CD8-positive, alpha-beta memory T cell (primary cell): ENCODE results near the gene TTC33. TPM values are rescaled to one million over a fixed set of nuclear protein-coding genes. Genes with fewer than 3 reads are reported as not detected.

Experiments used
- CTCF ChIA-PET: fragments of 350-600 bp; sonication (Branson Sonifier 250); formaldehyde crosslinking; loops from one replicate; lab custom pipeline; 2021; ENCODE audit warnings: antibody characterized with exemption; lab: Charles Lee
- POLR2A ChIA-PET: fragments of 350-600 bp; sonication (Branson Sonifier 250); formaldehyde crosslinking; loops from one replicate; lab custom pipeline; 2021; ENCODE audit warnings: antibody characterized with exemption; lab: Charles Lee
- DNase-seq, 5 donors: peaks; one replicate each; pipeline versions ENCODE4 v3.0.0 to v3.0.0-alpha.2; 2020 to 2022; ENCODE audit warnings: mixed read lengths in 1 of 5
- H3K27ac ChIP-seq: one replicate; pipeline ENCODE4 v1.7.0; 2013; ENCODE audit warnings: low read depth, mild to moderate bottlenecking, low read length, moderate library complexity
- H3K27me3 ChIP-seq: 2 replicates; pipeline ENCODE4 v1.7.0; 2013; ENCODE audit warnings: low read length, mild to moderate bottlenecking; ENCODE audit not compliant: insufficient read depth, poor library complexity, severe bottlenecking
- H3K36me3 ChIP-seq: 2 replicates; pipeline ENCODE4 v1.7.0; 2013; ENCODE audit warnings: mild to moderate bottlenecking, low read length, moderate library complexity; ENCODE audit not compliant: insufficient read depth
- H3K4me1 ChIP-seq: 2 replicates; pipeline ENCODE4 v1.7.0; 2013; ENCODE audit warnings: mild to moderate bottlenecking, low read length, moderate library complexity; ENCODE audit not compliant: insufficient read depth
- H3K4me3 ChIP-seq: 2 replicates; pipeline ENCODE4 v1.7.0; 2013; ENCODE audit warnings: mild to moderate bottlenecking, low read length
- H3K9me3 ChIP-seq: 2 replicates; pipeline ENCODE4 v1.7.0; 2013; ENCODE audit warnings: mild to moderate bottlenecking, low read length
- H3K27ac Mint-ChIP-seq, 8 donors: one replicate each; pipeline ENCODE4 v1.8.0; 2020 to 2021; ENCODE audit warnings: mixed read lengths in 8 of 8, mild to moderate bottlenecking in 6 of 8, inconsistent platforms in 3 of 8, moderate library complexity in 3 of 8
- H3K27me3 Mint-ChIP-seq, 2 donors: one replicate each; pipeline ENCODE4 v1.8.0; 2020 to 2021; ENCODE audit warnings: mixed read lengths in 2 of 2, mild to moderate bottlenecking in 1 of 2, moderate library complexity in 1 of 2
- H3K36me3 Mint-ChIP-seq, 3 donors: one replicate each; pipeline ENCODE4 v1.8.0; 2020 to 2021; ENCODE audit warnings: mixed read lengths in 3 of 3, inconsistent platforms in 1 of 3, mild to moderate bottlenecking in 1 of 3
- H3K4me1 Mint-ChIP-seq, 3 donors: one replicate each; pipeline ENCODE4 v1.8.0; 2020 to 2021; ENCODE audit warnings: mixed read lengths in 3 of 3, inconsistent platforms in 1 of 3, mild to moderate bottlenecking in 1 of 3
- H3K4me3 Mint-ChIP-seq, 7 donors: one replicate each; pipeline ENCODE4 v1.8.0; 2020 to 2021; ENCODE audit warnings: mixed read lengths in 7 of 7, mild to moderate bottlenecking in 6 of 7, moderate library complexity in 4 of 7, inconsistent platforms in 2 of 7
- H3K9me3 Mint-ChIP-seq, 5 donors: one replicate each; pipeline ENCODE4 v1.8.0; 2020 to 2022; ENCODE audit warnings: mixed read lengths in 5 of 5, mild to moderate bottlenecking in 3 of 5, moderate library complexity in 2 of 5, inconsistent platforms in 1 of 5
- polyA plus RNA-seq: library from polyadenylated mRNA; unstranded; fragments of 300-500 nt; fragmentation: Illumina TruSeq; gene quantifications from one replicate; pipeline ENCODE4 v1.2.3, GENCODE V29; 2021
- total RNA-seq, 2 experiments: library from RNA; stranded (reverse); gene quantifications; one replicate each; pipeline ENCODE4 v1.2.3, GENCODE V29; 2021

Gene TTC33
- total and polyA plus RNA-seq, 3 experiments from 2014 or later, result 13.9 to 27.7 (median 25.3) TPM

- DNase-seq, result no peak
- Mint-ChIP-seq H3K4me3 (no peak overlapping the region), H3K9me3 (no peaks in the 10 kb centered on the region), H3K36me3 (no peaks in the 10 kb centered on the region), H3K4me1 (peaks cover 7 to 14% (median 13%) of the 10 kb centered on the region in 3 donors), H3K27ac (no peak overlapping the region), H3K27me3 (no peaks in the 10 kb centered on the region)
- Histone ChIP-seq H3K27ac (no peak overlapping the region), H3K36me3 (no peaks in the 10 kb centered on the region), H3K4me1 (no peaks in the 10 kb centered on the region), H3K9me3 (no peaks in the 10 kb centered on the region), H3K4me3 (no peak overlapping the region), H3K27me3 (no peaks in the 10 kb centered on the region)
- ChIA-PET POLR2A (no interaction called here), CTCF (no interaction called here)
Observed at GRCh38 chr5:40499007-40499406, 256.8 kb downstream of the TTC33 start.

GRCh38 chr5:40497573-40497972, 258.2 kb downstream of the TTC33 start:
- no peaks in the 10 kb centered on the region for H3K27me3 ChIP-seq
- H3K36me3 ChIP-seq, result no peaks in the 10 kb centered on the region
- no peak for DNase-seq
- no peak overlapping the region for H3K4me3 ChIP-seq
- H3K4me3 Mint-ChIP-seq, result no peak overlapping the region
- no peaks in the 10 kb centered on the region for H3K4me1 ChIP-seq
- no peak overlapping the region for H3K27ac ChIP-seq
- ChIA-PET POLR2A (no interaction called here), CTCF (no interaction called here)
- no peak overlapping the region for H3K27ac Mint-ChIP-seq
- no peaks in the 10 kb centered on the region for H3K36me3 Mint-ChIP-seq
- peaks cover 3 to 9% (median 6%) of the 10 kb centered on the region in 3 donors for H3K4me1 Mint-ChIP-seq
- no peaks in the 10 kb centered on the region for H3K9me3 ChIP-seq
- no peaks in the 10 kb centered on the region for H3K9me3 Mint-ChIP-seq
- H3K27me3 Mint-ChIP-seq, result peaks cover 0 to 3% of the 10 kb centered on the region in 2 donors

- no peaks in the 10 kb centered on the region for H3K9me3 Mint-ChIP-seq
- CTCF ChIA-PET, result no interaction called here
- H3K9me3 ChIP-seq, result no peaks in the 10 kb centered on the region
- H3K4me3 Mint-ChIP-seq, result no peak overlapping the region
- peaks cover 4 to 6% of the 10 kb centered on the region in 2 donors for H3K27me3 Mint-ChIP-seq
- no peak overlapping the region for H3K4me3 ChIP-seq
- DNase-seq, result no peak
- POLR2A ChIA-PET, result no interaction called here
- H3K27me3 ChIP-seq, result no peaks in the 10 kb centered on the region
- H3K27ac Mint-ChIP-seq, result no peak overlapping the region
- peaks cover 0 to 4% (median 0%) of the 10 kb centered on the region in 3 donors for H3K36me3 Mint-ChIP-seq
- peaks cover 3 to 17% (median 12%) of the 10 kb centered on the region in 3 donors for H3K4me1 Mint-ChIP-seq
- H3K36me3 ChIP-seq, result no peaks in the 10 kb centered on the region
- no peaks in the 10 kb centered on the region for H3K4me1 ChIP-seq
- H3K27ac ChIP-seq, result no peak overlapping the region
Observed at GRCh38 chr5:40495237-40495635, 260.5 kb downstream of the TTC33 start.

GRCh38 chr5:40494631-40495236, 261.0 kb downstream of the TTC33 start:
- Histone ChIP-seq H3K27ac (no peak overlapping the region), H3K4me3 (no peak overlapping the region), H3K36me3 (no peaks in the 10 kb centered on the region), H3K9me3 (no peaks in the 10 kb centered on the region), H3K4me1 (no peaks in the 10 kb centered on the region), H3K27me3 (no peaks in the 10 kb centered on the region)
- H3K9me3 Mint-ChIP-seq, result no peaks in the 10 kb centered on the region
- DNase-seq, result no peak
- peaks cover 3 to 17% (median 13%) of the 10 kb centered on the region in 3 donors for H3K4me1 Mint-ChIP-seq
- no peak overlapping the region for H3K4me3 Mint-ChIP-seq
- H3K27me3 Mint-ChIP-seq, result peaks cover 4 to 7% of the 10 kb centered on the region in 2 donors
- CTCF ChIA-PET, result no interaction called here
- H3K36me3 Mint-ChIP-seq, result peaks cover 0 to 4% (median 0%) of the 10 kb centered on the region in 3 donors
- H3K27ac Mint-ChIP-seq, result no peak overlapping the region
- POLR2A ChIA-PET, result no interaction called here

GRCh38 chr5:40492056-40492455, 263.7 kb downstream of the TTC33 start:
- Histone ChIP-seq H3K4me1 (no peaks in the 10 kb centered on the region), H3K4me3 (no peak overlapping the region), H3K27me3 (no peaks in the 10 kb centered on the region), H3K9me3 (no peaks in the 10 kb centered on the region), H3K27ac (no peak overlapping the region), H3K36me3 (no peaks in the 10 kb centered on the region)
- Mint-ChIP-seq H3K27me3 (peaks cover 4 to 12% of the 10 kb centered on the region in 2 donors), H3K9me3 (no peaks in the 10 kb centered on the region), H3K4me3 (no peak overlapping the region), H3K27ac (peak overlapping the region in 1 of 8 donors; percentile 19), H3K4me1 (peaks cover 4 to 31% (median 22%) of the 10 kb centered on the region in 3 donors), H3K36me3 (peaks cover 0 to 4% (median 0%) of the 10 kb centered on the region in 3 donors)
- no peak for DNase-seq
- ChIA-PET POLR2A (no interaction called here), CTCF (no interaction called here)

- Mint-ChIP-seq H3K27ac (peak overlapping the region in 1 of 8 donors; percentile 0), H3K4me3 (no peak overlapping the region), H3K9me3 (no peaks in the 10 kb centered on the region), H3K4me1 (peaks cover 8 to 35% (median 26%) of the 10 kb centered on the region in 3 donors), H3K36me3 (peaks cover 0 to 4% (median 0%) of the 10 kb centered on the region in 3 donors), H3K27me3 (peaks cover 4 to 12% of the 10 kb centered on the region in 2 donors)
- no peak overlapping the region for H3K27ac ChIP-seq
- H3K4me3 ChIP-seq, result no peak overlapping the region
- CTCF ChIA-PET, result no interaction called here
- no peaks in the 10 kb centered on the region for H3K27me3 ChIP-seq
- no peaks in the 10 kb centered on the region for H3K36me3 ChIP-seq
- H3K4me1 ChIP-seq, result peaks cover 4% of the 10 kb centered on the region
- DNase-seq, result no peak
- POLR2A ChIA-PET, result no interaction called here
- no peaks in the 10 kb centered on the region for H3K9me3 ChIP-seq
Observed at GRCh38 chr5:40491644-40492043, 264.1 kb downstream of the TTC33 start.

- Mint-ChIP-seq H3K4me1 (peaks cover 10 to 43% (median 35%) of the 10 kb centered on the region in 3 donors), H3K27me3 (peaks cover 4 to 12% of the 10 kb centered on the region in 2 donors), H3K27ac (no peak overlapping the region), H3K9me3 (no peaks in the 10 kb centered on the region), H3K4me3 (no peak overlapping the region), H3K36me3 (peaks cover 0 to 4% (median 0%) of the 10 kb centered on the region in 3 donors)
- peaks cover 9% of the 10 kb centered on the region for H3K4me1 ChIP-seq
- no peak for DNase-seq
- POLR2A ChIA-PET, result no interaction called here
- CTCF ChIA-PET, result no interaction called here
- no peaks in the 10 kb centered on the region for H3K36me3 ChIP-seq
- no peaks in the 10 kb centered on the region for H3K27me3 ChIP-seq
- H3K9me3 ChIP-seq, result no peaks in the 10 kb centered on the region
- H3K27ac ChIP-seq, result no peak overlapping the region
- no peak overlapping the region for H3K4me3 ChIP-seq
Observed at GRCh38 chr5:40490464-40491111, 265.2 kb downstream of the TTC33 start.

- Mint-ChIP-seq H3K36me3 (peaks cover 0 to 4% (median 0%) of the 10 kb centered on the region in 3 donors), H3K27me3 (peaks cover 4 to 12% of the 10 kb centered on the region in 2 donors), H3K4me3 (no peak overlapping the region), H3K9me3 (no peaks in the 10 kb centered on the region), H3K27ac (peak overlapping the region in 1 of 8 donors; percentile 47), H3K4me1 (peaks cover 11 to 37% (median 34%) of the 10 kb centered on the region in 3 donors)
- ChIA-PET POLR2A (no interaction called here), CTCF (no interaction called here)
- Histone ChIP-seq H3K27me3 (no peaks in the 10 kb centered on the region), H3K27ac (no peak overlapping the region), H3K36me3 (no peaks in the 10 kb centered on the region), H3K4me3 (no peak overlapping the region), H3K9me3 (no peaks in the 10 kb centered on the region), H3K4me1 (peaks cover 9% of the 10 kb centered on the region)
- no peak for DNase-seq
Observed at GRCh38 chr5:40489421-40489820, 266.3 kb downstream of the TTC33 start.
